ENCODE measurements around the gene SDC3. TPM values are rescaled to one million over a fixed set of nuclear protein-coding genes. Genes with fewer than 3 reads are reported as not detected.

SDC3 gene
- total RNA-seq, 1 donor from 2014 or later: 113 TPM

DNA sequence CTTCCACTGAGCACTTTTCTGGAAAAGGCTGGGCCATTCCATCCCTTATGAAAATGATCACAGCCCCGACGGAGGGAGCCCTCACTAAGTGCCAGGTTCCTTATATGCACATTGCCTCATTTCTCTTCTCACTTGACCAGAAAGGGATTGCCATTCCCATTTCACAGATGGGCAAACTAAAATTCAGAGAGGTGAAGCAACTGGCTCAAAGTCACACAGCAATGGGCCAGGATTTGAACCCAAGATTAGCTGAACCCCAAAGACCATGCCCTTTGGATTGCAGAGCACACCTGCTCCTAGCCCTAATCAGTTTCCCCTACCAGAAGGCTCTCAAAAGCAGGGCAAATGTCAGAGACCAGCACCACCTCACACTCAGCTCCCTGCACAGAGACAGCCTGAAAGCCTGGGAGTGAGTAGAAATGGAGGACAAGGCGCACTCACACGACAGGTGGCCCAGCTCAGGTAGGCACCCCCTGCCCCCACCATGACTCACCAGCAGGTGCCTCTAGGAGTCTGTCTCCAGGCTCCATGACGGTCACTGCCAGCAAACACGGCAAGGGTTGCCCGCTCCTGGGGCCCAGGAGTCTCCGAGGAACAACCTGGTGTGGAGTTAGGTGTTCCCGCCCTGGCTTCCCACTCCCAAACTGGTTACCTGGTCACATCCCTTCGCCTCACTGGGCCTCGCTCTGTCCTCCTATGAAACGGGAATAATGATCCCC is 21.7 kb downstream of the SDC3 start:
- DNase-seq (ENCODE audit: low read depth) (no peak), FAIRE-seq (no peak)
- no peaks in the 10 kb centered on the region for H3K9me3 ChIP-seq (ENCODE audit: insufficient read depth, low read depth, low read length)
- H3K79me2 ChIP-seq (ENCODE audit: insufficient read depth, low read length): peaks cover 65% of the 10 kb centered on the region
- Mint-ChIP-seq H3K4me3 (ENCODE audit: unreplicated experiment) (no peak overlapping the region), H3K27ac (ENCODE audit: unreplicated experiment) (peak overlapping the region; percentile 98), H3K36me3 (ENCODE audit: low read depth, unreplicated experiment) (peaks cover 4% of the 10 kb centered on the region), H3K27me3 (ENCODE audit: low read depth, unreplicated experiment) (no peaks in the 10 kb centered on the region), H3K9me3 (ENCODE audit: unreplicated experiment) (no peaks in the 10 kb centered on the region), H3K4me1 (ENCODE audit: low read depth, unreplicated experiment) (peaks cover 41% of the 10 kb centered on the region)
- H3K4me1 ChIP-seq (ENCODE audit: insufficient read depth, low read length): peaks cover 40% of the 10 kb centered on the region
- no peaks in the 10 kb centered on the region for H3K36me3 ChIP-seq (ENCODE audit: insufficient read depth, low read length)
- H2AFZ ChIP-seq (ENCODE audit: low read depth, low read length): peak overlapping the region; percentile 28
- H3K9ac ChIP-seq (ENCODE audit: low read length): peak overlapping the region; percentile 57
- TF ChIP-seq EZH2 (IDR thresholded peaks at IDR 0.05; ENCODE audit: insufficient read depth, low read length): no peak
- TF ChIP-seq, protein P1, sequence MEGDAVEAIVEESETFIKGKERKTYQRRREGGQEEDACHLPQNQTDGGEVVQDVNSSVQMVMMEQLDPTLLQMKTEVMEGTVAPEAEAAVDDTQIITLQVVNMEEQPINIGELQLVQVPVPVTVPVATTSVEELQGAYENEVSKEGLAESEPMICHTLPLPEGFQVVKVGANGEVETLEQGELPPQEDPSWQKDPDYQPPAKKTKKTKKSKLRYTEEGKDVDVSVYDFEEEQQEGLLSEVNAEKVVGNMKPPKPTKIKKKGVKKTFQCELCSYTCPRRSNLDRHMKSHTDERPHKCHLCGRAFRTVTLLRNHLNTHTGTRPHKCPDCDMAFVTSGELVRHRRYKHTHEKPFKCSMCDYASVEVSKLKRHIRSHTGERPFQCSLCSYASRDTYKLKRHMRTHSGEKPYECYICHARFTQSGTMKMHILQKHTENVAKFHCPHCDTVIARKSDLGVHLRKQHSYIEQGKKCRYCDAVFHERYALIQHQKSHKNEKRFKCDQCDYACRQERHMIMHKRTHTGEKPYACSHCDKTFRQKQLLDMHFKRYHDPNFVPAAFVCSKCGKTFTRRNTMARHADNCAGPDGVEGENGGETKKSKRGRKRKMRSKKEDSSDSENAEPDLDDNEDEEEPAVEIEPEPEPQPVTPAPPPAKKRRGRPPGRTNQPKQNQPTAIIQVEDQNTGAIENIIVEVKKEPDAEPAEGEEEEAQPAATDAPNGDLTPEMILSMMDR (IDR thresholded peaks at IDR 0.05; ENCODE audit: insufficient read depth, low read depth, low read length): no peak
- H3K4me3 ChIP-seq (ENCODE audit: insufficient read depth, low read depth, low read length): no peak overlapping the region
- H4K20me1 ChIP-seq (ENCODE audit: insufficient read depth, low read length): peaks cover 83% of the 10 kb centered on the region
- H3K27me3 ChIP-seq (ENCODE audit: insufficient read depth, low read length): no peaks in the 10 kb centered on the region
- H3K27ac ChIP-seq (ENCODE audit: low read depth, low read length): no peak overlapping the region
- peak overlapping the region; percentile 57 for H3K4me2 ChIP-seq (ENCODE audit: low read length)

DNA sequence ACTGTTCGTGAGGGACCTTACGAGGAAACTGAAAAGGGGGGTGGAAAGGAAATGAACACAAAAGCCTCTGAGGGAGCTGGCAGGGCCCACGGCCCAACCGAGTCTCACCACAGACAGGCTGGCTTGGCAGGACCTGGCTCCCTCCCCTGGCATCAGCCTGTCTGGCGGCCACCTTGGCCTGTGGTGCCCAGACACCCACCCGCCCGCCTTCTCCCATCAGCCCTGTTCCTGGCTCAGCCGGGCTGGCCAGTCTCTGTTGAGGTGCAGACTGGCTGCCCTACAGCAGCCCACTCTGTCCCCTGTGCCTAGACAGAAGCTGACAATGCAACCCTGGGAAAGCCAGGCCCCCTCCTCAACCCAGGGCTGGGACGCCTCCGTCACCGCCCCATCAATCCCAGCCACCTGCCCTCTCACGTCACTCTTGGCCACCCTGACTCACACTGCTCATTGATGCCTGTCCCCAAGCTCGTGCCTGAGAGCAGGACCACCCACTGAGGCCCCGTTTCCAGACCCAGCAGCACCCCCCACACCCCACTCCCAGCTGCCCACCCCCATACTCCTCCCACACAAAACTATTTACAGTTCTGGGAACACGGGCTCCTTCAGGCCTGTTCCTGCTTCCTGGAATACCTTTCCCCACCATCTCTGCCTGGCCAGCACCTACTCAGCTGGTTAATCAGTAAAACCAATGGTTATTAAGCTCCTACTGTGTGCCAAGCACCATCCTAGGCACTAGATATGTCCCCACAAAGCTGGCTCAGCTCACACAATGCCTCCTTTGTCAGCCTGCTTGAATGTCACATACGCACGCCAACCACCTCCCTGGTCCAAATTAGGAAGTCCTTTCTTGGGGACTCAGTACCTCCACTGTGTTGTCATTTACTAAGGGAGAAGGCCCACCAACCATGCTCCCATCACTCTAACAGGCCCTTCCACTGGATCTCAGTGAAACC is 22.7 kb downstream of the SDC3 start:
- FAIRE-seq: no peak
- Histone ChIP-seq H2AFZ (ENCODE audit: low read depth, low read length) (no peak overlapping the region), H3K9me3 (ENCODE audit: insufficient read depth, low read depth, low read length) (no peaks in the 10 kb centered on the region), H3K36me3 (ENCODE audit: insufficient read depth, low read length) (no peaks in the 10 kb centered on the region), H3K4me2 (ENCODE audit: low read length) (no peak overlapping the region), H3K4me1 (ENCODE audit: insufficient read depth, low read length) (peaks cover 40% of the 10 kb centered on the region), H3K9ac (ENCODE audit: low read length) (peak overlapping the region; percentile 24), H3K27me3 (ENCODE audit: insufficient read depth, low read length) (no peaks in the 10 kb centered on the region), H3K79me2 (ENCODE audit: insufficient read depth, low read length) (peaks cover 69% of the 10 kb centered on the region), H4K20me1 (ENCODE audit: insufficient read depth, low read length) (peaks cover 85% of the 10 kb centered on the region), H3K27ac (ENCODE audit: low read depth, low read length) (no peak overlapping the region), H3K4me3 (ENCODE audit: insufficient read depth, low read depth, low read length) (no peak overlapping the region)
- no peak for DNase-seq (ENCODE audit: low read depth)
- Mint-ChIP-seq H3K27me3 (ENCODE audit: low read depth, unreplicated experiment) (no peaks in the 10 kb centered on the region), H3K4me1 (ENCODE audit: low read depth, unreplicated experiment) (peaks cover 41% of the 10 kb centered on the region), H3K9me3 (ENCODE audit: unreplicated experiment) (no peaks in the 10 kb centered on the region), H3K27ac (ENCODE audit: unreplicated experiment) (peak overlapping the region; percentile 75), H3K4me3 (ENCODE audit: unreplicated experiment) (no peak overlapping the region), H3K36me3 (ENCODE audit: low read depth, unreplicated experiment) (peaks cover 4% of the 10 kb centered on the region)
- TF ChIP-seq EZH2 (IDR thresholded peaks at IDR 0.05; ENCODE audit: insufficient read depth, low read length): no peak
- TF ChIP-seq, protein P1 (IDR thresholded peaks at IDR 0.05; ENCODE audit: insufficient read depth, low read depth, low read length): no peak

All from astrocyte (in vitro differentiated cells and primary cell).